CD4-positive, alpha-beta T cell treated with Interleukin-6 for 4 hours (primary cell): ENCODE results near the gene STT3B.
A peak's percentile ranks its signal among the peaks of the same experiment; 100 is the strongest.
"Not testable (repeated sequence)": the region's sequence is repeated elsewhere in the genome, so short reads cannot be mapped to it uniquely, and the experiment has no call there.

ENCODE experiments used
- DNase-seq: peaks from one replicate; pipeline ENCODE4 v3.0.0-alpha.2; 2020; ENCODE audit warnings: mixed read lengths

Gene STT3B

GRCh38 chr3:31532587-31533168, at the start of gene STT3B:
Gene STT3B (plus strand): TSS chr3:31532925. CDS start chr3:31532999, 74 bp downstream.
- DNase-seq, result peak; percentile 88

- DNase-seq, result no peak
These were observed 48.9 kb upstream of the STT3B start for GRCh38 chr3:31483776-31484175.

GRCh38 chr3:31485196-31485595, 47.5 kb upstream of the STT3B start:
- no peak for DNase-seq

GRCh38 chr3:31486865-31487533, 45.7 kb upstream of the STT3B start:
- DNase-seq, result no peak

- DNase-seq, result no peak
These were observed 44.2 kb upstream of the STT3B start for GRCh38 chr3:31488475-31489017.

- no peak for DNase-seq
These were observed 42.2 kb upstream of the STT3B start for GRCh38 chr3:31490502-31490901.

GRCh38 chr3:31491660-31492059, 41.1 kb upstream of the STT3B start:
- no peak for DNase-seq

GRCh38 chr3:31493149-31493548, 39.6 kb upstream of the STT3B start:
- no peak for DNase-seq

- DNase-seq, result no peak
These were observed 36.6 kb upstream of the STT3B start for GRCh38 chr3:31495971-31496665.

GRCh38 chr3:31498791-31499190, 33.9 kb upstream of the STT3B start:
- DNase-seq, result no peak

- no peak for DNase-seq
These were observed 33.4 kb upstream of the STT3B start for GRCh38 chr3:31499281-31499680.

GRCh38 chr3:31502803-31503221, 29.9 kb upstream of the STT3B start:
- DNase-seq, result no peak

GRCh38 chr3:31503456-31503855, 29.3 kb upstream of the STT3B start:
- no peak for DNase-seq

- no peak for DNase-seq
These were observed 28.5 kb upstream of the STT3B start for GRCh38 chr3:31504230-31504629.

- peak; percentile 16 for DNase-seq
These were observed 27.2 kb upstream of the STT3B start for GRCh38 chr3:31505371-31506048.

GRCh38 chr3:31506515-31506914, 26.2 kb upstream of the STT3B start:
- not testable (repeated sequence) for DNase-seq

GRCh38 chr3:31508452-31509146, 24.1 kb upstream of the STT3B start:
- DNase-seq, result no peak

GRCh38 chr3:31509147-31509728, 23.5 kb upstream of the STT3B start:
- no peak for DNase-seq

- no peak for DNase-seq
These were observed 18.2 kb upstream of the STT3B start for GRCh38 chr3:31514570-31514969.

GRCh38 chr3:31515486-31516284, 17.0 kb upstream of the STT3B start:
- no peak for DNase-seq

GRCh38 chr3:31516757-31517156, 16.0 kb upstream of the STT3B start:
- no peak for DNase-seq
